ENCODE results near the gene CLEC14A.

Gene CLEC14A

DNA sequence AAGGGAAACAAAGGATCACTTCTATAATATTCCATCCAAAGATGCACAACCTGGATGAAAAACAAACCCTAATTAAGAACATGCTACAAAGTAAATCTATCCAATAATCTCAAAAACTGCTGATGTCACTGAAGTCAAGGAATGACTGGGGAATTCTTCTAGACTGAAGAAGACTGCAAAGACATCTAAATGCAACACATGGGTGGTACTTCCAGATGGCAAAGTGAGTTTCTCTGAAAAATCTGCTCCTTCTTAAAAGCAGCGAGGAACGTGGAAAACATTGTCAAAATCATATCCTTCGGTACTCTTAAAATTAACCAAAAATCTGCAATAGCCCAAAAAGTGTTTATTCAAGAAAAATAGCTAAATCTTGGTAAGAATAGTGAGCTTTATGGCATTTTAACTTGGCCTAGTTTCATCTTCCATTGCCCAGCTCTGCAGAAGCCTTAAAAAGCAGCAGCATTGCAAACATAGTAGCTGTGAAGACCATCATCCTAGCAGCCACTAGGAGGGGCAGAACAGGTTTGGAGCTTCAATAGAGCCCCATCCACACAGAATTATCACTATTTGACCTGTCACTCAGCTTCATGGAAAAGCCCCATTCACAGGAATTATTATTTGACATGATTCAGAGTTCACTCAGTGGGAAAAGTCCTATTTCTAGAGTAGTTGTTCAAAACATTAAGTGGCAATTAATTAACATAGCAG is 7.4 kb downstream of the CLEC14A start:
- DNase-seq: no peak

DNA sequence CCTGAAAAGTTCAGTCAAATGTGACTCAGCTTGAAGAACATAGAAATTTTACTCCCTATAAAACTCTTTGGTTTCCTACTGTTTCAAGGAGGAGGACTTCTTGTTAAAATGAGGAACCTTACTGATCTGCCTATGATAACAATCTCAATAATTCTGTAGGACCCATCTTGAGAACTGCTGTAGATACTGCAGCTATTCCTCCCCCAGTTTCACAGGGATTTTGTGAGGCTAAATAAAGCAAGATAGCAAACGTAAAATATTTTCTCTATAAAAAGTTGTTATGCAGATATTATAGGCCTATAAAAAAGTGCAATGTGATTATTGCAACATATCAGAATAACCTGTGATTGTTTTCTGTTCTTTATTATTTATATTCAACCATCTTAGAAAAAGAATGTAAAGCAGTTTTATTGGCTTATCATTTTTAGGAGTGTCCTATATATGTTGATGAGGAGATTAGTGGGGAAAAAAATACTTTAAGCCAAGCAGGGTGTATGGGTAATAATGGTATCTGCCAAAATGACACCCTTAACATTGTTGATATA is 12.1 kb downstream of the CLEC14A start:
- DNase-seq: no peak

DNA sequence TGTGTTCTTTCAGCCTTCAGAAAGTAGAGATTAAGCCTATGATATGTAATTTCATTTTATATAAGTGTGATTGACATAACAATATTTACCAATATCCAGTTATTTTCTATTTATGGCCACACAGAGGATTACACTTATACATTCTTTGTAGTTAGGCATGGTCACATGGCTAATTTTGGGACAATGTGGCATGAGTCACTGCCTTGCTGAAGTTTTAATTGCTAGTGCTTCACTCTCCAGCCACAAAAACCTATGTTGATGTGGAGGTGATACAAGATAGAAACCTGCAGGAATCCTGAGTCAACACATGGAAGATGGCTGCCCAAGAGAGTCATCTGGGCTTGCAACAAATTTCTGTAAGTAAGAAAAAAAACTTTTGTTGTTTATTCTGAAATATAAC is 17.0 kb downstream of the CLEC14A start:
- DNase-seq: no peak

DNA sequence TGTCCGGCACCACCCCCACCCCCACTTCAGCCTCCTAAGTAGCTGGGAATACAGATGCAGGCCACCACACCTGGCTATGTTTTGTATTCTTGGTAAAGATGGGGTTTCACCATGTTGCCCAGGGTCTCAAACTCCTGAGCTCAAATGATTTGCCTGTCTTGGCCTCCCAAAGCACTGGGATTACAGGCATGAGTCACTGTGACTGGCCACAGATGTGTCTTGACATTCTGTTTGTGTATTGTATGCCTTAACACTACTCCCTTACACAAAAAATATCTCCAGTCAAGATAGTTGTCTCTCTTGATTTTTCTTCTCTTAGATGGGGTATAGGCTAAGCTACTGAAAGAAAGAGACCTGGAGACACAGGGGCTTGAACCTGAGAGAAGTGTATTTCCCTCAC is 17.6 kb downstream of the CLEC14A start:
- no peak for DNase-seq

DNA sequence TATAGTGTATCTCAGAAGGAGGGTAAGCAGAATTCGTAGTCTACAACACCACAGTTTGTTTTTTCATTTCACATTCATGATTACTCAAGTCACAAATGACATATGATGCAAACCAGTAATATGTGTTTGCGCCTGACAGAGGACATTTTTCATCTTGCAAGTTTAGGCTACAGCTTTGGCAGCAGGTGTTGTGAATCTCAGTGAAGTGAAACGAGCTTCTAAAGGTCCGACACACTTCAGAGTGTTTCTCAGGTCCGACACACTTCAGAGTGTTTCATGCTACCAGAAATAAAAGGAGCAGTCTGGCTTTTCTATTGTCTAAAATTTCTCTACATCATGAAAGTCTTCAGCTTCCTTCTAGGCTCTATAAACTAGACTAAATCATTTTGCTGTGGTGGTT is 22.7 kb downstream of the CLEC14A start:
- no peak for DNase-seq

DNA sequence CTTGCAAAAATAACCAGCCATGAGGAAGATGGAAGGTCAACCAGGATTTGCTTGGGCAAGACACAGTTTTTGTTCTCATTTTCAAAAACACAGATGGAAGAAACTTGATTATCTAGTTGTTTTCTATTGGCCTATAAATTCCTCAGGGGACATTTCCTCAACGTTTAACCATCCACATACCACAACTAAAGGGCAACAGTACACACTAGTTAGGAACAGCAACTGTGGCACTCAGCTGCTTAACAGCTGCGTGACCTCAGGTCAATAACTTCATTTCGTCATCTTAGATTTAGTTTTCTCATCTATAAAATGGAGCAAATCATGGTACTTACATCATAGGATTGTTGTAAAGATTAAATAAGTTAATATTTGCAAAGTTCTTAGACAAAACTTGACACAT is 29.5 kb downstream of the CLEC14A start:
- DNase-seq: no peak

DNA sequence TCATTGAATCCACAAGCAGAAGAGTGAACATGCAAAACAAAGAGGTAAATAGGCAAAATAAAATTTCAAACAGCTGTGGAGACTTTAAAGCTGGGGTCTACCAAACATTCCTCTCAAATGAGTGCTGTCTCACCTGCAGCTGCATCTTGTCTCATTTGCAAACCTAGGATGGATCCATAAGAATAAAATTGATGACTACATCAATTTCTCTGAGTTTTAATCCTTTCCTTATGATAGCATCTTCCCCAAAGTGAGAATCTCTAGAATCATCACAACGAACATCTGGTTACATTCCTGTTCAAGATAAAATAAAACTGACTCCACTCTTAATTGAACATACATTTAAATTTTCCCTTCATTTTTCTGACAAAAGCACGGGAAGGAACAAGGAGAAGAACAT is 29.9 kb downstream of the CLEC14A start:
- no peak for DNase-seq

DNA sequence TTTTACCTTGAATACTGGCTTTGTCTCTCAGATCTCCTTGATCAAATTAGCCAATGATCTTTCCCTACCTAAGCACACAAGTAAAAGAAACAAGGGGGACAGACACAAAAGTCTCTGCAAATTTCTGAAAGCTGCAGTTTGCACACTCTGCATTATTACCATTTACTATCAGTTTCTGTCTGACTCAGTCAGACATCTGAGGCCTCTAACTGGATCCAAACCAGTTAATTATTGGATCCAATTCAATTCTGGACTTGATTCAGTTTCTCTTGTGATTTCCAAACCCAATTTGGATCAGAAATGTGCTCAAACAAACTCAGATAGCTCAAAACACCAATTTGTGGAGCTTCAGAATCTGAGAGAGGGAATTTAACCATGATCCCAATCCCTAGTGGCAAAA is 31.6 kb downstream of the CLEC14A start:
- DNase-seq: no peak

DNA sequence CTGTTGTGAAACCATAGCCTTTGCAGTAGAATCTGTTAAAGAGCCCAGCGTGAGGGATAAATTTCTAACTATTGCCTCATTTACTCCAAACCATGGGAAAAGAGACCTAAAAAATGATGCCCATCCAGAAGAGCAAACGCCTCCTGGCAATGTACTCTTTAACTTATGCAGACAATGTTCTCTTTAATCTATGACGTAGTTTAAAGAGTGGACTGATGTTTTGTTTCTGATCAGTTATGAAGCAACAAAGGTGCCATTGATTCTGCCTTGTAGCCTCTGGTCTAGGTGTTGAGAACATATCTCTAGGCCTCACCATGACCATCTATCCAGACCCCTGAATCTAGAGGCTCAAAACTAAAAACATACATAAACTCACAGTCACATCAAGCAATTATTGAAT is 34.8 kb downstream of the CLEC14A start:
- DNase-seq: no peak

DNA sequence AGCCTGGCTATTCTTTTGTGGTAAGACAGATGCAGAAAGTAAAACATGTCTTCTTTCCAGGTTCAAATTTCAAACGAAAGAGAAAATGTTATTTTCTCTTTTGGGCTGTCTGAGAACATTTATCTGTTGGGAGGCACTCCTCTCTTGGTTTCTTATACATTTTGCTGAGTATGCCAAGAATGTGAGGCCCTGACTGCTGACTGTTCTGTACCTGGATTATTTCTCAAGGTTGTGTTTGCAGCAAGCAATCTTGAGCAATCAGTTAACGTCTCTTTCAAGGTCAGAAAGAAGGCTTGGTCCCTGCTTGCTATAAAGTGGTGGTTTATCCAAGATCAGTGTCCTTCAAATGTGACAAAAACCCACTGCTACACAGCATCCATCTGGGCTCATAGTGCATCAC is 38.3 kb downstream of the CLEC14A start:
- no peak for DNase-seq

DNA sequence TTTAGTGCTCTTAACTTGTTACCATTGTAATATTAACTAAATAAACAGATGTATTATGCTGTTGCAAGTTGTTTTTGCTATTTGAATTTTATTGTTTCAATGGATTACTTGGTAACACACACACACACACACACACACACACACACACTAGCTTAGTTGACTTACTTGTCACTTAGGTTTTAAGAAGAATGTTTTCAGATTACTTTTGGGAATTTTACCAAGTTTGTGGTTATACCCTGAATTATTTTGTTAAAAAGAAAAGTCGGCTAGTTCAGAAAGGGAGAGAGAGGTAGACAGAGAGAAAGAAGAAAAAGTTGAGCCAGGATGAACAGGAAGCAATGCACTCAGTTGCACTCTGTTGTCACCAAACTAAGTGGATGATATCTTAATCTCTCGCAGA is 42.9 kb downstream of the CLEC14A start:
- no peak for DNase-seq

DNA sequence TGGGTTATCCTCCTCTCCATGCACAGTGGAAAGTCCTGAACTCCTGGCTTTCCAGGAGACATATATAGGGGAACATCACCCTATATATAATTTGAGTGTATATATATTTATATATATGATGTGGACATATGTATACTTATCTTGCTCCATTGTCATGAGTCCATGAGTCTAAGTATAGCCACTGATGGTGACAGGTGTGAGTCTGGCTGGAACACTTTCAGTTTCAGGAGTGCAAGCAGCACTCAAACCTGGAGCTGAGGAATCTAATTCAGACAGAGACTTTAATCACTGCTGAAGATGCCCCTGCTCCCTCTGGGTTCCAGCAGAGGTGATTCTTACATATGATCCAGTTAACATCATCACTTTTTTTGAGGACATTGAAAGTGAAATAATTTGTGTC is 43.8 kb downstream of the CLEC14A start:
- DNase-seq: no peak

DNA sequence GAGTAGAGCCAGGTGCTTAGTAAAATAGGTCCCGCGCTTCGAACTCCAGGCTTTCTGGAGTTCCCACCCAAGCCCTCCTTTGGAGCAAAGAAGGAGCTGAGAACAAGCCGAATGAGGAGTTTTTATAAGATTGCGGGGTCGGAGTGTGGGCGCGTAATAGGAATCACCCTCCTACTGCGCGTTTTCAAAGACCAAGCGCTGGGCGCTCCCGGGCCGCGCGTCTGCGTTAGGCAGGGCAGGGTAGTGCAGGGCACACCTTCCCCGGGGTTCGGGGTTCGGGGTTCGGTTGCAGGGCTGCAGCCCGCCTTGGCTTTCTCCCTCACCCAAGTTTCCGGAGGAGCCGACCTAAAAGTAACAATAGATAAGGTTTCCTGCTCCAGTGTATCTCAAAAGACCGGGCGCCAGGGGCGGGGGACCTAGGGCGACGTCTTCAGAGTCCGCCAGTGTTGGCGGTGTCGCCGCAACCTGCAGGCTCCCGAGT is 44.6 kb downstream of the CLEC14A start:
- no peak for DNase-seq

DNA sequence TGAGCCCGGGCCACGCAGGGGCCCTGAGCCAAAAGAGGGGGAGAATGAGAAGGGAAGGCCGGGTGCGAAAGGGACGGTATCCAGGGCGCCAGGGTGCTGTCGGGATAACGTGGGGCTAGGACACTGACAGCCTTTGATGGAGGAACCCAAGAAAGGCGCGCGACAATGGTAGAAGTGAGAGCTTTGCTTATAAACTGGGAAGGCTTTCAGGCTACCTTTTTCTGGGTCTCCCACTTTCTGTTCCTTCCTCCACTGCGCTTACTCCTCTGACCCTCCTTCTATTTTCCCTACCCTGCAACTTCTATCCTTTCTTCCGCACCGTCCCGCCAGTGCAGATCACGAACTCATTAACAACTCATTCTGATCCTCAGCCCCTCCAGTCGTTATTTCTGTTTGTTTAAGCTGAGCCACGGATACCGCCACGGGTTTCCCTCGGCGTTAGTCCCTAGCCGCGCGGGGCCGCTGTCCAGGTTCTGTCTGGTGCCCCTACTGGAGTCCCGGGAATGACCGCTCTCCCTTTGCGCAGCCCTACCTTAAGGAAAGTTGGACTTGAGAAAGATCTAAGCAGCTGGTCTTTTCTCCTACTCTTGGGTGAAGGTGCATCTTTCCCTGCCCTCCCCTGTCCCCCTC is 45.2 kb downstream of the CLEC14A start:
- DNase-seq: no peak

DNA sequence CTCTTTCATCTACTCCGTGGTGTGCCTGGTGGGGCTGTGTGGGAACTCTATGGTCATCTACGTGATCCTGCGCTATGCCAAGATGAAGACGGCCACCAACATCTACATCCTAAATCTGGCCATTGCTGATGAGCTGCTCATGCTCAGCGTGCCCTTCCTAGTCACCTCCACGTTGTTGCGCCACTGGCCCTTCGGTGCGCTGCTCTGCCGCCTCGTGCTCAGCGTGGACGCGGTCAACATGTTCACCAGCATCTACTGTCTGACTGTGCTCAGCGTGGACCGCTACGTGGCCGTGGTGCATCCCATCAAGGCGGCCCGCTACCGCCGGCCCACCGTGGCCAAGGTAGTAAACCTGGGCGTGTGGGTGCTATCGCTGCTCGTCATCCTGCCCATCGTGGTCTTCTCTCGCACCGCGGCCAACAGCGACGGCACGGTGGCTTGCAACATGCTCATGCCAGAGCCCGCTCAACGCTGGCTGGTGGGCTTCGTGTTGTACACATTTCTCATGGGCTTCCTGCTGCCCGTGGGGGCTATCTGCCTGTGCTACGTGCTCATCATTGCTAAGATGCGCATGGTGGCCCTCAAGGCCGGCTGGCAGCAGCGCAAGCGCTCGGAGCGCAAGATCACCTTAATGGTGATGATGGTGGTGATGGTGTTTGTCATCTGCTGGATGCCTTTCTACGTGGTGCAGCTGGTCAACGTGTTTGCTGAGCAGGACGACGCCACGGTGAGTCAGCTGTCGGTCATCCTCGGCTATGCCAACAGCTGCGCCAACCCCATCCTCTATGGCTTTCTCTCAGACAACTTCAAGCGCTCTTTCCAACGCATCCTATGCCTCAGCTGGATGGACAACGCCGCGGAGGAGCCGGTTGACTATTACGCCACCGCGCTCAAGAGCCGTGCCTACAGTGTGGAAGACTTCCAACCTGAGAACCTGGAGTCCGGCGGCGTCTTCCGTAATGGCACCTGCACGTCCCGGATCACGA is 46.0 kb downstream of the CLEC14A start:
- no peak for DNase-seq

DNA sequence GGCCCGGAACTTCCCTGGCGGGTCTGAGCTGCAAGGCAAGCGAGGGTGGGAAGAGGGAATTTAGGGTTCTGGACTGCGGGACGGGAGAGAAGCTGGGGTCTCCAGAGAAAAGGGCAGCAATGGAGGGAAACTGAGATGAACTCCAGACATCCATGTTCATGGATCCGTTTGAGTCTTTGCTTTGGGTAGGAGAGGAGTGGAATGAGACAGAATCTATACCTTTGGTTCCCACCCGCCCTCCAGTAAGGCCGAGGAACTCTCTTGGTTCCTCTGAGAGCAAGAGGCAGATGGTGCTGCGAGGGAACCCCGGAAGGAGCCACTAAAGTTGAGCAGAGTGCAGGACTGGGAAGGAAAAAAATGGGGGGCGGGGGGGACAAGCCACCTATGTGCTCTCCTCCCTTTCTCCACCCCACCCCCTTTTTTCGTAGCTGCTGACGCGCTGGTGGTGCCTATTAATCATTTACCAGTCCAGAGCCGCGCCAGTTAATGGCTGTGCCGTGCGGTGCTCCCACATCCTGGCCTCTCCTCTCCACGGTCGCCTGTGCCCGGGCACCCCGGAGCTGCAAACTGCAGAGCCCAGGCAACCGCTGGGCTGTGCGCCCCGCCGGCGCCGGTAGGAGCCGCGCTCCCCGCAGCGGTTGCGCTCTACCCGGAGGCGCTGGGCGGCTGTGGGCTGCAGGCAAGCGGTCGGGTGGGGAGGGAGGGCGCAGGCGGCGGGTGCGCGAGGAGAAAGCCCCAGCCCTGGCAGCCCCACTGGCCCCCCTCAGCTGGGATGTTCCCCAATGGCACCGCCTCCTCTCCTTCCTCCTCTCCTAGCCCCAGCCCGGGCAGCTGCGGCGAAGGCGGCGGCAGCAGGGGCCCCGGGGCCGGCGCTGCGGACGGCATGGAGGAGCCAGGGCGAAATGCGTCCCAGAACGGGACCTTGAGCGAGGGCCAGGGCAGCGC is 47.0 kb downstream of the CLEC14A start:
- peak; percentile 22 for DNase-seq

DNA sequence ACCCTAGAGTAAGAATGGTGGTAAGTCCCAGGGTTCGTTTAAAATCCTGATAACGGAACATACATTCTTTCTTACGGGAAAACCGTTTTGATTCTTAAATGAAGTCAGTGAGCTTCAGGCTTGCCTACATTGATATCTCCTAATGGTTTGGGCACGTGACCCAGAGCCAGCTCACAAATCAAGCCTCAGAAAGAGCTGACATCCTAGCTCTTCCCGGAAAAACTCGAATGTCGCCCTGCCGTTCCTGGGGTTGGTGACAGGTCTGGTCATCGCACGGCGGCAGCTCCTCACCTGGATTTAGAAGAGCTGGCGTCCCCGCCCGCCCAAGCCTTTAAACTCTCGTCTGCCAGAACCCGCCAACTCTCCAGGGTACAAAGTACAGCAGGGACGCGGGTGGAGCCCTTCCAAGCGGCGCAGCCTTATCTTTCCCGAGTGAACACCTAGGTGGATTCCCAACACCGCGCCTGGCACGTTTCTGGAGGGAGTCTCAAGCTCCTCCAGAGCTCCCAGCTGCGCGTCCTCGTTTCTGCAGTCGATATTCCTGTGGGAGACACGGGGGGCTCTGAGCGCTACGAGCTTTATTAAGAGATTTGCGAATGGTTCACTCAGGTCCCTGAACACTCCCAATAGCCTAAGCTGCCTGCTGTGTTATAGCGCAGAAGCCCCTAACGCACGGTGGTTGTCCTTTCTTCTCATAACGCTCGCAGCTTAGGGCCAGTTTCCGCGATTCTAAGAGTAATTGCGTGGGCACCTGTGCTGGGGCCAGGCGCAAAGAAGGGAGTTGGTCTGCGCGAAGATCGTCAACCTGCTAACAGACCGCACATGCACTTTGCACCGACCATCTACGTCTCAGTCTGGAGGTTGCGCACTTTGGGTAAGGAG is 47.9 kb downstream of the CLEC14A start, which contains the start of gene SSTR1:
Gene SSTR1, plus strand, starts transcription at position 169 of the 882 bp plus-strand sequence. CDS start 1,486 bp downstream, outside the sequence.
- DNase-seq: no peak

DNA sequence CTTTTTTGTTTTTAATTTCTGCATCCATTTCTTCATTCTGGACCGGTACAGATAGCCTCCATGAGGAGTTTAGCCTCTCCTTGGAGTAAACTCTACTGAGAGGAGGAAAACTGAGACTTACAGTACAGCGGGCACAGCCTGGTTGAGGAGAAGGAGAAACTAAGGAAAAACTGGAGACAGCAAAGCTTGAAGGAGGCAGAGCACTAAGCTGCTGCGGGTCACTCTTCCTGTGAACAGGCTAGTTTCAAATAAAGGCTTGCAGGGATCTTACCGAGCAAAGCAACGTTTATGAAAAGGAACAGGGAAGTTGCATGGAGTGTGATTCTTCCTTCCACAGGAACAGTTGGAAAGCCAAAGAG is 48.5 kb downstream of the CLEC14A start:
- no peak for DNase-seq

DNA sequence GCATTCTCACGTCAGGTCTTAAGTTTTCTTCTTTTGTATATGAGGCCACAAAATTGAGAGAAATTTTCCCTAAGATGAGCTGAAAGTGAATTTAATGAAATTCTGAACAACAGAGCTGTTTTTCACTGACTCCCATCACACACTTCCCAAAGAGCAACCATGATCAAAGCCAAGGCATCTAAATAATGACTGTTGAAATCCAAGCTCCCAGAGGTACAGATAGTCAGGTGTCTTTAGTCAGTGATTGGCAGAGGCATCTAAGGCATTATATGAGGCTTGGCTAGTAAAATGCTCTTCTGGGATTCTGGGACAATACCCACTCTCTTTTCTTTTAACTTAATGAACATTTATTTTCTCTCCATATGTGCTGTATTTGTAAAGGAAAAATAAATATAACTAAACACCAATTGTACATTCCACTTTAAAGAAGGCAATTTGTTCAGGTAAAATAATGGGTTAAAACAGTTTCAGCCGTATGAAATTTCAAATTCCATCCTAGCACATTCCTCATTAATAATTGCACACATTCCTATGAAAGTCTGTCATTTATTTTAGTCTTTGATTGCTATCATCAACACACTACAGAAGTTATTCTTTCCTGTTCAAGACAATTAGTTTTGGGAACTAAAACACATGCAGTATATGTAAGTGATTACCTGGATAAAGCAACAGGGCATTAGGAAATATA is 49.1 kb downstream of the CLEC14A start:
- no peak for DNase-seq

DNA sequence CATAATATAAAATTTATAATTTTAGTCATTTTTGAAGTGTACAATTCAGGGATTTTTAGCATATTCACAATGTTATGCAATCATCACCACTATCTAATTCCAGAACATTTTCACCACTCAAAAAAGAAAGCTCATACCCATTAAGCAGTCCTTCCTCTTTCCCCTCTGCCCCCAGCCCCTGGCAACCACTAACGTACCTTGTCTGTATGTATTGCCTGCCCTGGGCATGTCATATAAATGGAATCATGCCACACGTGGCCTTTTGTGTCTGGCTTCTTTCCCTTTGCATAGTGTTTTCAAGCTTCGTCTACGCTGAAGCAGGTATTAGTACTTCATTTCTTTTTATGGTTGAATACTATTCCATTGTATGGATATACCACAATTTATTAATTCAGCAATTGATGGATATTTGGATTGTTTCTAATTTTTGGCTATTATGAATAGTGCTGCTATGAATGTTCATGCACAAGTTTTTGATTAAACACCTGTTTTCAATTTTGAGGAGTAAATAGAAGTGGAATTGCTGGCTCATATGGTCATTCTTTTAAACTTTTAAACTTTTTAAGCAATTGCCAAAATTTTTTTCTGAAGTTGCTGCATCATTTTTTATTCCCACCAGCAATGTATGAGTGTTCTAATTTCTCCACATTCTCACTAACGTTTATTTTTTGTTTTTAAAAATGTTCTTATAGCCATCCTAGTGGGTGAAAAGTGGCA is 49.8 kb downstream of the CLEC14A start:
- no peak for DNase-seq
